ENCODE data around the gene GRK3. TPM values are rescaled to one million over a fixed set of nuclear protein-coding genes. Genes with fewer than 3 reads are reported as not detected.

Gene GRK3
- total and polyA plus RNA-seq, 2 of the 4 experiments (the other 2 are of a cell fraction) = 0.58 to 1.6 TPM

DNA sequence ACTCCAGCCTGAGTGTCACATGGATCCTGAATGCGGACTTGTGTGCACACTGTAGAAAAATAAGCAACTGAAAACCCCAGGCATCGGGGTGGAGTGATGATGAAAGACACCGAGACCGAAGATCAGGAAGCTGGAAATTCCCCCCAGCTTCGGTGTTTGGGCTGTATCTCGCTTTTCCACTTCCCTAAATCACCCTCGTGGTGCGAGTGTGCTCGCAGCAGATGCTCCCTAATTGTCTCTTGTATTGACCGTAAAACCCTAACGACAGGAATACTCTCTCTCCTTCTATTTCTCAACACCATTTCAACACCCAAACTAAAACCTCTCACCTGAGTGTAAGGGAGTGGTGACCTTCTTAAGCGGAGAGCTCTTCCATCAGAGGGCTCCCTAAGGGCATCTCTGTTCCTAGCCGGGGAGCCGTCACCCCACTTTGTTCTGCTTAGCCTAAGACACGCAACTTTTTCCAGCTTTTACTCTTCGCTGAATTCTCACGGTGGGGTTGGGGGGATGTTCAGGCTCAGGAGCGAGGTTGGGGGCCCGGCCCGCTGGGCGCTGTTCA is 635 bp upstream of the GRK3 start:
- Histone ChIP-seq H2BK5ac (ENCODE audit: low read depth, low read length, poor library complexity, severe bottlenecking) (no peak overlapping the region), H2BK20ac (ENCODE audit: low read depth, low read length) (no peak overlapping the region), H4K91ac (ENCODE audit: insufficient read depth, low read depth, low read length) (no peak overlapping the region), H3K56ac (ENCODE audit: extremely low read depth, insufficient read depth, low read length) (no peak overlapping the region), H3K4me3 (ENCODE audit: insufficient read depth, low read depth, low read length) (no peak overlapping the region), H2BK120ac (ENCODE audit: low read depth, low read length) (no peak overlapping the region), H3K4me2 (ENCODE audit: low read depth, low read length) (peak overlapping the region; percentile 85), H3K9ac (ENCODE audit: low read depth, low read length) (peak overlapping the region; percentile 38; the same call in 1 of the 2 replicates), H3K79me1 (ENCODE audit: low read depth in 1 of 2, low read length in 2 of 2) (no peaks in the 10 kb centered on the region), H2AK5ac (ENCODE audit: low read depth, low read length) (no peak overlapping the region), H3K36me3 (ENCODE audit: control insufficient read depth, insufficient read depth, low read length) (no peaks in the 10 kb centered on the region), H4K5ac (ENCODE audit: low read depth, low read length) (no peak overlapping the region), H3K27me3 (ENCODE audit: control insufficient read depth, insufficient read depth, low read length) (peaks cover 21% of the 10 kb centered on the region), H3K9me3 (ENCODE audit: control insufficient read depth, insufficient read depth, low read length) (no peaks in the 10 kb centered on the region), H2AFZ (replicated peaks; ENCODE audit: low read length, poor library complexity) (peak overlapping the region; percentile 82), H2BK15ac (ENCODE audit: low read depth, low read length) (no peak overlapping the region), H3K9me1 (ENCODE audit: insufficient read depth, low read length) (no peaks in the 10 kb centered on the region), H4K8ac (ENCODE audit: low read depth in 2 of 2, low read length in 2 of 2) (no peak overlapping the region), H3K23ac (ENCODE audit: low read depth, low read length) (no peak overlapping the region), H3K27ac (ENCODE audit: insufficient read depth, low read length) (no peak overlapping the region), H4K20me1 (ENCODE audit: insufficient read depth, low read length) (no peaks in the 10 kb centered on the region), H2AK9ac (replicated peaks; ENCODE audit: low read depth, low read length, poor library complexity) (no peak overlapping the region), H3K14ac (replicated peaks; ENCODE audit: low read depth, low read length) (no peak overlapping the region), H3K4ac (ENCODE audit: low read depth, low read length) (no peak overlapping the region), H3K4me1 (ENCODE audit: control insufficient read depth, insufficient read depth, low read length) (no peaks in the 10 kb centered on the region), H3K18ac (ENCODE audit: low read depth, low read length) (no peak overlapping the region)
- ChIA-PET CTCF (interaction anchor here (0.6 kb wide), 1 partner anchor 11 kb away, joined by 4 read pairs; no protein-coding TSS in a partner anchor), POLR2A (ENCODE audit: unreplicated experiment) (no interaction called here)
- peak; percentile 6; the same call in 1 of the 2 replicates for ATAC-seq (ENCODE audit: low read depth)
- TF ChIP-seq SMC3 (IDR thresholded peaks at IDR 0.05; ENCODE audit: low read depth, low read length) (no peak), RAD21 (IDR thresholded peaks at IDR 0.05; ENCODE audit: low read length) (no peak), NFE2L2 (IDR thresholded peaks at IDR 0.05; ENCODE audit: low read depth, low read length) (no peak), FOS (IDR thresholded peaks at IDR 0.05; ENCODE audit: low read depth, low read length) (no peak)
- TF ChIP-seq, protein P1, sequence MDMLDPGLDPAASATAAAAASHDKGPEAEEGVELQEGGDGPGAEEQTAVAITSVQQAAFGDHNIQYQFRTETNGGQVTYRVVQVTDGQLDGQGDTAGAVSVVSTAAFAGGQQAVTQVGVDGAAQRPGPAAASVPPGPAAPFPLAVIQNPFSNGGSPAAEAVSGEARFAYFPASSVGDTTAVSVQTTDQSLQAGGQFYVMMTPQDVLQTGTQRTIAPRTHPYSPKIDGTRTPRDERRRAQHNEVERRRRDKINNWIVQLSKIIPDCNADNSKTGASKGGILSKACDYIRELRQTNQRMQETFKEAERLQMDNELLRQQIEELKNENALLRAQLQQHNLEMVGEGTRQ (IDR thresholded peaks at IDR 0.05; ENCODE audit: low read depth, low read length) = no peak
- no CpG with 5 or more reads among the region's 21 CpGs for WGBS, 2 experiments (ENCODE audit: extremely low coverage in 2 of 2, insufficient read length in 1 of 2)
- dilution Hi-C loops (cut with HindIII; ENCODE audit: low sequenced_read_pairs, unreplicated experiment) = no loop called here
- BruUV-seq (replicated peaks) = no TSS peak
- DNase-seq = peak; percentile 6
- intact Hi-C loops (cut with micrococcal nuclease) = no loop called here
- in situ Hi-C loops (cut with MboI; ENCODE audit: low sequenced_read_pairs) = no loop called here

All from IMR-90 (cell line).